ENCODE measurements around the gene CNOT6. TPM values are rescaled to one million over a fixed set of nuclear protein-coding genes. Genes with fewer than 3 reads are reported as not detected.

CNOT6 gene
- total RNA-seq, 1 donor from 2014 or later: 22.1 TPM

- ATAC-seq: no peak
Measured at GRCh38 chr5:180583738-180584137, 89.6 kb downstream of the CNOT6 start.

- ATAC-seq: no peak
Measured at GRCh38 chr5:180586204-180586603, 92.0 kb downstream of the CNOT6 start.

- no peak for ATAC-seq
Measured at GRCh38 chr5:180586870-180587269, 92.7 kb downstream of the CNOT6 start.

GRCh38 chr5:180589771-180590542, 95.8 kb downstream of the CNOT6 start:
- ATAC-seq: no peak

- ATAC-seq: peak; percentile 25
Measured at GRCh38 chr5:180590543-180591310, 96.5 kb downstream of the CNOT6 start.

GRCh38 chr5:180591311-180591887, 97.2 kb downstream of the CNOT6 start, which contains the start of gene SCGB3A1:
TSS of gene SCGB3A1 (minus strand) at chr5:180591499. CDS start at chr5:180591462, 37 bp downstream.
- no peak for ATAC-seq

- no peak for ATAC-seq
Measured at GRCh38 chr5:180592176-180592575, 98.0 kb downstream of the CNOT6 start.

- no peak for ATAC-seq
Measured at GRCh38 chr5:180593446-180594206, 99.4 kb downstream of the CNOT6 start.

- ATAC-seq: no peak
Measured at GRCh38 chr5:180594311-180595045, 100.3 kb downstream of the CNOT6 start.

- ATAC-seq: no peak
Measured at GRCh38 chr5:180595046-180595379, 100.8 kb downstream of the CNOT6 start.

- ATAC-seq: no peak
Measured at GRCh38 chr5:180595381-180596114, 101.4 kb downstream of the CNOT6 start.

- ATAC-seq: no peak
Measured at GRCh38 chr5:180596115-180596667, 102.0 kb downstream of the CNOT6 start.

- ATAC-seq: no peak
Measured at GRCh38 chr5:180596668-180597231, 102.6 kb downstream of the CNOT6 start.

GRCh38 chr5:180598316-180598701, 104.1 kb downstream of the CNOT6 start:
- ATAC-seq: no peak

GRCh38 chr5:180598797-180599589, 104.8 kb downstream of the CNOT6 start:
- no peak for ATAC-seq

GRCh38 chr5:180599590-180599914, 105.4 kb downstream of the CNOT6 start:
- no peak for ATAC-seq

- no peak for ATAC-seq
Measured at GRCh38 chr5:180599981-180600553, 105.9 kb downstream of the CNOT6 start.

- no peak for ATAC-seq
Measured at GRCh38 chr5:180600554-180601041, 106.4 kb downstream of the CNOT6 start.

Measured in esophagus mucosa (tissue), 1 donor.